IMR-90 (cell line): ENCODE measurements around the gene MAK. TPM values are rescaled to one million over a fixed set of nuclear protein-coding genes. Genes with fewer than 3 reads are reported as not detected.

ENCODE experiments used
- ATAC-seq: fragments of 200-7000 bp; cut with Tn5 transposase; 2 replicates; pipeline ENCODE4 v1.9.1; 2020; ENCODE audit warnings: low read depth, mild to moderate bottlenecking, moderate library complexity
- BruUV-seq: library from RNA; stranded (reverse); fragments of 400-500 nt; replicated peaks from 2 replicates; lab custom pipeline; 2021; lab: Mats Ljungman, UMichigan
- CTCF ChIA-PET: fragments of 300-600 bp; formaldehyde crosslinking; extraction: SDS; loops from one replicate; lab custom pipeline; 2021; ENCODE audit warnings: antibody characterized with exemption; lab: Yijun Ruan, JAX
- POLR2A ChIA-PET: fragments of 300-600 bp; sonication (Branson Sonifier 250); formaldehyde crosslinking; loops from one replicate; lab custom pipeline; 2022; ENCODE audit warnings: antibody characterized with exemption; ENCODE audit not compliant: unreplicated experiment; lab: Charles Lee
- DNase-seq: peaks from one replicate; pipeline ENCODE4 v3.0.0; 2013
- H2AFZ ChIP-seq: replicated peaks from 2 replicates; pipeline ENCODE3; 2013; ENCODE audit warnings: low read length, mild to moderate bottlenecking; ENCODE audit not compliant: poor library complexity
- H2AK5ac ChIP-seq: 2 replicates; pipeline ENCODE4 v1.6.1; 2013; ENCODE audit warnings: low read depth, low read length, inconsistent platforms
- H2AK9ac ChIP-seq: replicated peaks from 2 replicates; pipeline ENCODE3; 2013; ENCODE audit warnings: mild to moderate bottlenecking, low read depth, low read length, moderate library complexity; ENCODE audit not compliant: poor library complexity
- H2BK120ac ChIP-seq: 2 replicates; pipeline ENCODE4 v1.6.1; 2013; ENCODE audit warnings: low read depth, low read length, inconsistent platforms
- H2BK15ac ChIP-seq: 3 replicates; pipeline ENCODE4 v1.6.1; 2013; ENCODE audit warnings: low read depth, low read length, inconsistent platforms
- H2BK20ac ChIP-seq: 2 replicates; pipeline ENCODE4 v1.6.1; 2013; ENCODE audit warnings: low read depth, mild to moderate bottlenecking, inconsistent platforms, low read length, moderate library complexity
- H2BK5ac ChIP-seq: 2 replicates; pipeline ENCODE4 v1.6.1; 2013; ENCODE audit warnings: mild to moderate bottlenecking, low read depth, low read length, inconsistent platforms; ENCODE audit not compliant: poor library complexity, severe bottlenecking
- H3K14ac ChIP-seq: replicated peaks from 2 replicates; pipeline ENCODE4 v1.6.1; 2013; ENCODE audit warnings: low read depth, low read length, inconsistent platforms
- H3K18ac ChIP-seq: 2 replicates; pipeline ENCODE4 v1.6.1; 2013; ENCODE audit warnings: low read depth, low read length, control low read depth
- H3K23ac ChIP-seq: 2 replicates; pipeline ENCODE4 v1.6.1; 2013; ENCODE audit warnings: low read depth, low read length, inconsistent platforms
- H3K27ac ChIP-seq: 2 replicates; pipeline ENCODE4 v1.5.1; 2013; ENCODE audit warnings: mild to moderate bottlenecking, control low read depth, low read length; ENCODE audit not compliant: insufficient read depth
- H3K27me3 ChIP-seq: 2 replicates; pipeline ENCODE4 v1.6.1; 2013; ENCODE audit warnings: low read length; ENCODE audit not compliant: control insufficient read depth, insufficient read depth
- H3K36me3 ChIP-seq: 2 replicates; pipeline ENCODE4 v1.6.1; 2013; ENCODE audit warnings: low read length, mixed read lengths; ENCODE audit not compliant: control insufficient read depth, insufficient read depth
- H3K4ac ChIP-seq: 2 replicates; pipeline ENCODE4 v1.6.1; 2013; ENCODE audit warnings: low read depth, low read length, inconsistent platforms
- H3K4me1 ChIP-seq: 2 replicates; pipeline ENCODE4 v1.6.1; 2013; ENCODE audit warnings: low read length, mixed read lengths; ENCODE audit not compliant: control insufficient read depth, insufficient read depth
- H3K4me2 ChIP-seq: 2 replicates; pipeline ENCODE4 v1.6.1; 2013; ENCODE audit warnings: low read depth, mild to moderate bottlenecking, control low read depth, low read length, moderate library complexity
- H3K4me3 ChIP-seq: 2 replicates; pipeline ENCODE4 v1.5.1; 2013; ENCODE audit warnings: low read depth, mild to moderate bottlenecking, control low read depth, low read length, moderate library complexity; ENCODE audit not compliant: insufficient read depth
- H3K56ac ChIP-seq: 2 replicates; pipeline ENCODE4 v1.6.1; 2013; ENCODE audit warnings: low read length, inconsistent platforms; ENCODE audit not compliant: insufficient read depth; ENCODE audit errors: extremely low read depth
- H3K79me1 ChIP-seq, 2 experiments: 2 replicates each; pipeline ENCODE4 v1.6.1; 2013; ENCODE audit warnings: low read length in 2 of 2, inconsistent platforms in 1 of 2, low read depth in 1 of 2
- H3K9ac ChIP-seq: 2 replicates; pipeline ENCODE4 v1.6.1; 2013; ENCODE audit warnings: low read depth, low read length, control low read depth
- H3K9me1 ChIP-seq: 2 replicates; pipeline ENCODE4 v1.6.1; 2013; ENCODE audit warnings: low read length, inconsistent platforms; ENCODE audit not compliant: insufficient read depth
- H3K9me3 ChIP-seq: 2 replicates; pipeline ENCODE4 v1.6.1; 2013; ENCODE audit warnings: low read length; ENCODE audit not compliant: control insufficient read depth, insufficient read depth
- H4K20me1 ChIP-seq: 2 replicates; pipeline ENCODE4 v1.6.1; 2013; ENCODE audit warnings: low read length, inconsistent platforms; ENCODE audit not compliant: insufficient read depth
- H4K5ac ChIP-seq: 2 replicates; pipeline ENCODE4 v1.6.1; 2013; ENCODE audit warnings: mild to moderate bottlenecking, low read depth, low read length, control low read depth
- H4K8ac ChIP-seq, 2 experiments: 2 replicates each; pipeline ENCODE4 v1.6.1; 2013; ENCODE audit warnings: low read depth in 2 of 2, low read length in 2 of 2, control low read depth in 1 of 2, inconsistent platforms in 1 of 2
- H4K91ac ChIP-seq: 2 replicates; pipeline ENCODE4 v1.6.1; 2013; ENCODE audit warnings: low read depth, low read length, inconsistent platforms; ENCODE audit not compliant: insufficient read depth
- CEBPB ChIP-seq: IDR thresholded peaks from 2 replicates; pipeline ENCODE4 v1.6.1; 2012; ENCODE audit warnings: low read depth, low read length, improper control_type of control experiment
- CHD1 ChIP-seq: IDR thresholded peaks from 2 replicates; pipeline ENCODE4 v1.6.1; 2012; ENCODE audit warnings: low read depth, low read length, improper control_type of control experiment
- MAFK ChIP-seq: IDR thresholded peaks from 2 replicates; pipeline ENCODE4 v1.6.1; 2012; ENCODE audit warnings: low read depth, low read length, improper control_type of control experiment
- MXI1 ChIP-seq: IDR thresholded peaks from 2 replicates; pipeline ENCODE4 v1.6.1; 2012; ENCODE audit warnings: low read depth, mild to moderate bottlenecking, low read length, moderate library complexity, borderline replicate concordance
- NFE2L2 ChIP-seq: fragments of 150-350 bp; IDR thresholded peaks from 2 replicates; pipeline ENCODE4 v1.6.1; 2016; ENCODE audit warnings: low read depth, mild to moderate bottlenecking, low read length
- WGBS, 2 experiments: methylation state at CpG; one replicate each; pipeline versions ENCODE4 v1.1.5 to v1.1.7; 2013; ENCODE audit warnings: missing lambda C conversion rate in 2 of 2; ENCODE audit not compliant: insufficient read length in 1 of 2; ENCODE audit errors: extremely low coverage in 2 of 2; 5-methylcytosine and 5-hydroxymethylcytosine counted together
- dilution Hi-C: fragments of 300-500 bp; cut with HindIII; formaldehyde crosslinking; loops from one replicate; pipeline ENCODE4 v1.14.3; 2018; ENCODE audit warnings: low sequenced_read_pairs; ENCODE audit not compliant: unreplicated experiment
- in situ Hi-C: fragments of 300-500 bp; cut with MboI; formaldehyde crosslinking; loops from 3 replicates; pipeline ENCODE4 v1.14.3; 2019; ENCODE audit warnings: low sequenced_read_pairs, inconsistent platforms, mixed read lengths
- intact Hi-C: fragments of 100-400 bp; cut with micrococcal nuclease; formaldehyde crosslinking; loops from 2 replicates; pipeline ENCODE4 v1.10.0; 2022
- polyA plus RNA-seq, 3 experiments: library from polyadenylated mRNA; depleted of rRNA; stranded (reverse); fragments of >200 nt; gene quantifications; 2 replicates each; pipeline ENCODE4 v1.2.3, GENCODE V29; 2012; ENCODE audit warnings: low replicate concordance in 1 of 3
- total RNA-seq: library from RNA; depleted of rRNA; stranded (reverse); fragments of >200 nt; gene quantifications from 2 replicates; pipeline ENCODE4 v1.2.3, GENCODE V29; 2012
- TF ChIP-seq, protein P1 (sequence below): fragments of 150-350 bp; IDR thresholded peaks from 2 replicates; pipeline ENCODE4 v1.6.1; 2017; ENCODE audit warnings: mild to moderate bottlenecking, antibody characterized with exemption, low read length, low read depth

MAK gene
- total and polyA plus RNA-seq, 2 of the 4 experiments (the other 2 are of a cell fraction) = not detected

GRCh38 chr6:10759884-10760329 is 78.4 kb downstream of the MAK start:
- TF ChIP-seq, protein P1, sequence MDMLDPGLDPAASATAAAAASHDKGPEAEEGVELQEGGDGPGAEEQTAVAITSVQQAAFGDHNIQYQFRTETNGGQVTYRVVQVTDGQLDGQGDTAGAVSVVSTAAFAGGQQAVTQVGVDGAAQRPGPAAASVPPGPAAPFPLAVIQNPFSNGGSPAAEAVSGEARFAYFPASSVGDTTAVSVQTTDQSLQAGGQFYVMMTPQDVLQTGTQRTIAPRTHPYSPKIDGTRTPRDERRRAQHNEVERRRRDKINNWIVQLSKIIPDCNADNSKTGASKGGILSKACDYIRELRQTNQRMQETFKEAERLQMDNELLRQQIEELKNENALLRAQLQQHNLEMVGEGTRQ = 0 out of 2 replicates have a peak, but pooled peaks have one; percentile 15
- peak; percentile 37 for TF ChIP-seq CEBPB
- no peak for TF ChIP-seq CHD1
- no peak for TF ChIP-seq NFE2L2
- TF ChIP-seq MAFK = peak; percentile 55; the same call in 1 of the 2 replicates
- TF ChIP-seq MXI1 = no peak
- no peak overlapping the region for H3K56ac ChIP-seq
- H3K18ac ChIP-seq = no peak overlapping the region
- H3K27me3 ChIP-seq = no peaks in the 10 kb centered on the region
- H4K20me1 ChIP-seq = no peaks in the 10 kb centered on the region
- H2BK15ac ChIP-seq = no peak overlapping the region
- no peak overlapping the region for H4K5ac ChIP-seq
- DNase-seq (peak; percentile 89), ATAC-seq (peak; percentile 19; the same call in 1 of the 2 replicates)
- H3K27ac ChIP-seq = no peak overlapping the region
- no peak overlapping the region for H4K91ac ChIP-seq
- no peak overlapping the region for H4K8ac ChIP-seq
- H3K79me1 ChIP-seq = peaks cover 16 to 40% of the 10 kb centered on the region in 2 experiments
- H3K23ac ChIP-seq = no peak overlapping the region
- H3K4ac ChIP-seq = 0 out of 2 replicates have a peak overlapping the region, but pooled peaks have one; percentile 21
- peaks cover 14% of the 10 kb centered on the region for H3K36me3 ChIP-seq
- H3K4me3 ChIP-seq = no peak overlapping the region
- 64% methylated on average over 4 of the region's 6 CpGs; no CpG with 5 or more reads in 1 of the 2 experiments for WGBS, 2 experiments
- H3K4me1 ChIP-seq = peaks cover 2% of the 10 kb centered on the region
- H3K9ac ChIP-seq = no peak overlapping the region
- H2BK20ac ChIP-seq = no peak overlapping the region
- H3K14ac ChIP-seq = no peak overlapping the region
- no peak overlapping the region for H2AFZ ChIP-seq
- in situ Hi-C loops = no loop called here
- no peaks in the 10 kb centered on the region for H3K9me3 ChIP-seq
- CTCF ChIA-PET = interaction anchor here (0.9 to 1.1 kb wide), 2 partner anchors 10 to 39 kb away, joined by 3 to 4 read pairs; no protein-coding TSS in a partner anchor
- dilution Hi-C loops = no loop called here
- intact Hi-C loops = loop anchor here (1.0 to 5.0 kb wide), 2 partner anchors 68 to 250 kb away; partner anchors contain the start of genes C6orf52 and PAK1IP1
- POLR2A ChIA-PET = no interaction called here
- peak overlapping the region; percentile 32 for H2BK5ac ChIP-seq
- no peak overlapping the region; the same call in 1 of the 2 replicates for H2BK120ac ChIP-seq
- peaks cover 3% of the 10 kb centered on the region; the same call in 1 of the 2 replicates for H3K9me1 ChIP-seq
- H2AK5ac ChIP-seq = peak overlapping the region; percentile 5; the same call in 1 of the 2 replicates
- BruUV-seq = no TSS peak
- H3K4me2 ChIP-seq = no peak overlapping the region
- H2AK9ac ChIP-seq = no peak overlapping the region
